Activated CD4-positive, alpha-beta T cell treated with anti-CD3 and anti-CD28 coated beads, Interleukin-2, amount 50 U/mL, for 24 hours (primary cell): ENCODE measurements around the gene SLC51A.
A peak's percentile ranks its signal among the peaks of the same experiment; 100 is the strongest.

Experiments used
- DNase-seq, 2 donors: peaks; one replicate each; pipeline ENCODE4 v3.0.0-alpha.2; 2020; ENCODE audit warnings: low read depth in 1 of 2, low spot score in 1 of 2

SLC51A gene

GRCh38 chr3:196214783-196215441 is 1.4 kb upstream of the SLC51A start:
- no peak for DNase-seq

- DNase-seq, result no peak
Observed at GRCh38 chr3:196215493-196216020, 777 bp upstream of the SLC51A start.

- no peak for DNase-seq
Observed at GRCh38 chr3:196216681-196217211, 412 bp downstream of the SLC51A start.

GRCh38 chr3:196217307-196218154 is 1.2 kb downstream of the SLC51A start:
- no peak for DNase-seq

- DNase-seq, result no peak
Observed at GRCh38 chr3:196218155-196218712, 1.9 kb downstream of the SLC51A start.

- peak in 1 of 2 donors; percentile 67 for DNase-seq
Observed at GRCh38 chr3:196219194-196219969, 3.0 kb downstream of the SLC51A start.

GRCh38 chr3:196219970-196220311 is 3.6 kb downstream of the SLC51A start:
- DNase-seq, result no peak

- no peak for DNase-seq
Observed at GRCh38 chr3:196220587-196220986, 4.3 kb downstream of the SLC51A start.

- no peak for DNase-seq
Observed at GRCh38 chr3:196220991-196221390, 4.7 kb downstream of the SLC51A start.

GRCh38 chr3:196222876-196223595 is 6.7 kb downstream of the SLC51A start:
- no peak for DNase-seq

GRCh38 chr3:196225086-196225485 is 8.8 kb downstream of the SLC51A start:
- DNase-seq, result no peak

- no peak for DNase-seq
Observed at GRCh38 chr3:196225763-196226364, 9.5 kb downstream of the SLC51A start.

- DNase-seq, result no peak
Observed at GRCh38 chr3:196227121-196227561, 10.8 kb downstream of the SLC51A start.

GRCh38 chr3:196227629-196228493 is 11.5 kb downstream of the SLC51A start:
- DNase-seq, result no peak

GRCh38 chr3:196232154-196232881 is 16.0 kb downstream of the SLC51A start:
- no peak for DNase-seq

- DNase-seq, result no peak
Observed at GRCh38 chr3:196232882-196233251, 16.5 kb downstream of the SLC51A start.

- DNase-seq, result no peak
Observed at GRCh38 chr3:196235452-196236122, 19.3 kb downstream of the SLC51A start.

GRCh38 chr3:196236223-196236622 is 19.9 kb downstream of the SLC51A start:
- DNase-seq, result no peak
